Umbilical cord (tissue), 2 donors: ENCODE measurements around the gene TBX3. TPM values are rescaled to one million over a fixed set of nuclear protein-coding genes. Genes with fewer than 3 reads are reported as not detected.
A peak's percentile ranks its signal among the peaks of the same experiment; 100 is the strongest.

Experiments used
- DNase-seq: peaks from one replicate; pipeline ENCODE4 v3.0.0-alpha.2; 2015; ENCODE audit warnings: low spot score
- total RNA-seq: library from RNA; depleted of rRNA; stranded (reverse); fragments of >200 nt; gene quantifications from one replicate; pipeline ENCODE4 v1.2.3, GENCODE V29; 2014; ENCODE audit warnings: low replicate concordance; ENCODE audit not compliant: insufficient read depth

The TBX3 gene
- total RNA-seq, 1 donor from 2014 or later, result 8.2 TPM

DNA sequence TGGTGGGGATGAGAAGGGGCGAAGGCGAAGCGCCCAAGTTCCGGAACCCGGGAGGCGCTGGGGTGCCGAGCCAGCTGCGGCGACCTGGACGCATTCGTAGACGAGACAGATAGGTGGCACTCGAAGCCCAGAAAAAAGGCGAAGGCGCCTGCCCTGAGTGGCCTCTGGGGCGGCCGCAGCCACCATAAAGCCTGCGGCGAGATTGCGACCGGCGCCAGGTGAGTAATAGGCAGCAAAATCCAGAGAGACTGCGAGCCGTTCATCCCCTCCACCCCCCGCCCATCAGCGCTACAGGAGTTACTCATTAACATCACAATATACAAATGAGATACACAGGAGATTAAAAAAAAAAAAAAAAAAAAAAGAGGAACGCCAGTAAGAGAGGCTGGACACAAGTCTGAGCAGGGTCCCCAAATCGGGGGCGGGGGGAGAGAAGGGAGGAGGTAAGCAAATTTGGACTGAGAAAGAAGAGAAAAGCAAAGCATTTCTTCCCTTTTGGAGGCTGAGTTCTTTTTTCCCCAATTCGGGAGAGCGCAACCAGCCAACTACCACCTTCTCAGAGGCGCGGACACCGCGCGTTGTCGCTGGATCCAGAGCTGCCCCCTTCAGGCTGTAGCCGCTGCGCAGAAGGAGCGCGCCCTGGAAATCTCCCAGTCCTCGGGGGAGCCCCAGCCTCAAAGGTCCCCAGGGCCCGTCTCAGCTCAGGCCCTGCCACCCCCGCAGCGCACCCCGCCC is 15.7 kb downstream of the TBX3 start:
- DNase-seq, result peak; percentile 82

DNA sequence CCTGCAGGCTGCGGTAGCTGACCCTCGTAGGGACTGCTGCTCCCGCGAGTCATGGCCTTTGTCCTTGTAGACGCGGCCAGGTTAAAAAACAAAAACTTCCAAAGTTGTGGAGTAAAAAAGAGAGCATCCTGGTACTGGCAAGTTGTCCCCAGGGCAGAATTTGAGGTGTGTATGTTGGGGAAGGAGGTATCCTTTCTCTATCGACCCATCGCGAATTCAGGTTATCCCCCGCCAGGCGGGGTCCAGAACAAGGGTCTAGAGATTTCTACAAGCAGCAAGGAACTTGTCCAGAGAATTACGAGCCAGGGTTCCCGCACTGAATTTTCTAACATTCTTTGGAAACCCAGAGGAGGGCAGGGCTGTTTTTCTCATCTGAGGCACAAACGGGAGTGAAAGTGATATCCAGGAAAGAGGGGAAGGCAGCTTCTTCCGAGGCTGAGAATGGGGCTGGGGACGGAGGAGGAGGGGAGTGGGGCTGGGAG is 16.3 kb downstream of the TBX3 start:
- DNase-seq, result no peak

DNA sequence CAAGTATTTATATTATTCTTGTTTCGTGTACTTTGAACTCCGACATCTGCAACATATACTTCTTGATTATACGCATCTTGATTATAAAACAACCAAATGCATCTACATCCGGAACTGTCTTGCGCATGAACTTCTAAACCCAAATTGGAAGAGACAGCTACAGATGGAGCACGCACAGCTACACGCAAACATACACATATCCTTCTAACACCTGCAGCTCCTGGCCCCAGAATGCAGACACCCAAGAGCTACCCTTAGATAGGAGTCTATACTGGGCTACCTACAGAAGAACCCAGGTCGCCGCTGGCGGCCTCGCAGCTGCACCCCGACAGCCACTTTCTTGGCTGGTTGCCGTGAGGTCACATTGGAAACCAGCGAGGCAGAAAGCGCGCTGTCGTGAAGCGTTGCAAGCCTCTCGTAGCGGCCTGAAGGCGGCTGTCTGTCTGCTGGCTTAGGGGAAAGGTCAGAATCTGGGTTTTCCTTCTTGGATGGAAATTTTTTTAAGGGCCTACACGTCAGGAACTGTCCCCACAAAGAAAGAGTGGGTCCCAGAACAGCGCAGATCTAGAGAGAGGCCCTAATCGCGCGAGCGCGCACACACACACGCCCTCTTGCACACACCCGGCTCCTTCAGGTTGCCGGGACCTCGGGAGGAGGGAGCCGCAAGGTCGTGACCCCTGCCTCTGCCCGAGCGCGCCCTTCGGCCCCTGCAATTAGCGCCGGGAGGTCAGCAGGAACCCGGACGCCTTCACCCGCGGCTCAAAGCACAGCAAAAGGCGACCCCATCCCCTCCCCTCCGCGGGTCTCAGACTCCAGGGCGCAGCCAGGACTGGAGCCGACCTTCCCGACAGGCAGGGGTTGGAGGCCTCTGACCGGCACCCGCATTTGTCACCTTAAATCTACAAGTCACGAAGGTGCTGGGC is 17.0 kb downstream of the TBX3 start:
- DNase-seq, result no peak

DNA sequence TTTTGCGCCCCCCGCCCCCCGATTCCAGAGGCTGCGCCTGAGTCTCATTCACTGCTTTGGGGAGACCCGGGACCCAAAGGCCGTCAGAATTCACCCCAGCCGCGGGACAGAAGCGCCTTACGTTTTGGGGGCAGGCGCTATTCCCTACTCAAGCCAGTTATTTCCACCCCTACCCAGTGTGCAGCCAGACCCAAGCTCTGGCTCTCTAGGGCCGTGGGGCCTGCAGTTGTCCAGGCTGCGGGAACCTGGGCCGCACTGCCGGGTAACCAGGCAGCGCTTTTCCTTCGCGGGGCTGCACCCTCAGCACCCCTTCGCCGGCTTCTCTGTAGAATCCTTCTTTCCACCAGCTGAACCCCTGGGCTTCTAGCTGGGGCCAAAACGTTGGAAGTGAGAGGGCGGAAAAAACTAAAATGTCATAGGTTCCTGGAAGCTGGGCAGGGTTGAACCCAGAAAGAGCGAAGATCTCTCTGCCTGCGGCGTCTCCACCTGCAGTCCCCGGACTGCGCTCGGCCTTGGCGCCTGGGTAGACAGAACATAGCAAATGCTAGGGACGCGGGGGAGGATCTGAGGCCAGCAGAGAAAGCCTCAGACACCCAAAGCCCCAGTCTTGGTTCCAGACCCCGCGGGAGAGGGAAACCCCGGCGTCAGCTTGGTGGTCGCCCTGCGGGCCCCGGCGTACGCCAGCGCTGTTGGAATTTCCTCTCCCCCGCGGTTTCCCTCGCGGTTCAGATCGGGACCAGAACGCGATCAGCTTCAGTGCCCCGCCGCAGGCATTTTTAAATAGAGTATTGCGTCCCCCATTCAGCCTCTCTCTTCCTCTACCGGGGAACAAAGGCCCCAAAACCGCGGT is 18.3 kb downstream of the TBX3 start:
- no peak for DNase-seq

DNA sequence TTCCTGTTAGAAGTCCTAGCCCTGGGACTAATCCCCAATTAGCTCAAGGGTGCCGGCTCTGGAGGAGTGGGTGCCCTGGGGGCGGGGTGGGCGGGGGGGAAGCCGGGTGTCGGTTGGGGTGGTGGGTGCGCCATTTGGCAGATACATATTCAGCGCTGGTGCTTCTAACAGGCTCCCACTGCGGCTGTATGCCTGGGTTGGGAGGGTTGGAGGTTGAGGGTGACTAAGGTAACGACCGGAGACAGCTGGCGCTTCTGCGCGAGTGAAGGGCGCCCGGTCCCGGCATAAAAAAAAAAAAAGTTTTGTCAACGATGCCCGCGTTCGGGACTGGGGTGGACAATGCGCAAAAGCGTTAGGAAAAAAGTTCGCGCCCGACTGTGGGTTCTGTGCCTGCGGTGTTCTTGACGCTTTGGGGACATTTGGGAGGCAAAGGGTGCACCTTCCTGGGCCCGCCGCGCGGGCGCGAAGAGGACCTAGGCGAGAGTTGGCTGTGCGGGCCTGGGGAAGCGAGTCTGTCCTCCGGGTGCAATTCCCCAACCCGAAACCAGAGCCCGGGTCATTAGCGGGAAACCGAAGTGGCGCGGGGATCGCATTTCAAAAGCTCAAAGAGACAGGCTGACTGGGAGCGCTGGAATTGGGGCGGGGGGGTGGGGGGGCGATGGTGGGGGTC is 19.2 kb downstream of the TBX3 start:
- DNase-seq, result no peak

DNA sequence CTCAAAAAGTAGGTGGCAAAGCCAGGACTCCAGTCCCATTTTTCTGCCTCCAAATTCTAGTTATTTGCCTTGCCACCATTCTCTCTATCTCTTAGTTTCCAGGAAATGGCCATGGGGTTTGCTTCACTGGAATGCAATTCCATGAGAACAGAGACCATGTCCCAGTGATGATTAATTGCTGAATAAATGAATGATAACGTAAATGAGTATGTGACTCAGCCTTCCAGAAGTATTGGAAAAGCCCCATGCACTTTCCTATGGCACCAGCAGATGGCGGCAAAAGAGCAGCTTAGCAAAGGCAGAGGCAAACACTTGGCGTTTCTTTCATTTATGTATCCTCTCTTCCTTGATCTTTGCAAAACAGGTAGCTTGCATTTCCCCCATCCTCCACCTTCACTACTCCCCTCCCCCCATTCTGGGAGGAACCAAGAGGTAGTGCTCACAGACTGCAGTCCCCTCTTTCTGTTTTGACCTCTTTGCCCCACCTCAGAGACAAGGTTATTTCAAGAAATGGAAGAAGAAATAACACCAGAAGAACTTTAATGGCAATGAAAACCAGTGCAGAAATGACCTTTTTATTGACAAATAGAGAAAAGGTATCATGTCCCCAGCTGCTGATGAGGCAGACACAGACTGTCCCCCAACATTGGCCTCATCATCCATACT is 21.3 kb downstream of the TBX3 start:
- DNase-seq, result peak; percentile 79

DNA sequence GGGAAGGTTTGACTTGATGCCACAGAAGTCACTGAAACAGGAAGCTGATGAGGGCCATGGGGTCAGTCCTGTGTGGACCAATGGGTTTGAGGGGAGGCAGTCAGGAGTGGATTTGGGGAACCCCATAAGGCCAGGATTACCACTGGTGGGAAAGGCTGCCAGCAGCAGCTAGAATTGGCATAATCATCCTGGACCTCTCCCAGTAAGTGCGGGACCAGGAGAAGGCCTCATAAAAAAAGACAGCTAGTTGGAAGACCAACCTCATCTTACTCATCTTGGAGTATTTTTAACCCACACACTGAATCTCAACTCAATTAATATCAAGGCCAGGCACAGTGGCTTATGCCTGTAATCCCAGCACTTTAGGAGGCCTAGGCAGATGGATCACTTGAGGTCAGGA is 22.7 kb downstream of the TBX3 start:
- no peak for DNase-seq

DNA sequence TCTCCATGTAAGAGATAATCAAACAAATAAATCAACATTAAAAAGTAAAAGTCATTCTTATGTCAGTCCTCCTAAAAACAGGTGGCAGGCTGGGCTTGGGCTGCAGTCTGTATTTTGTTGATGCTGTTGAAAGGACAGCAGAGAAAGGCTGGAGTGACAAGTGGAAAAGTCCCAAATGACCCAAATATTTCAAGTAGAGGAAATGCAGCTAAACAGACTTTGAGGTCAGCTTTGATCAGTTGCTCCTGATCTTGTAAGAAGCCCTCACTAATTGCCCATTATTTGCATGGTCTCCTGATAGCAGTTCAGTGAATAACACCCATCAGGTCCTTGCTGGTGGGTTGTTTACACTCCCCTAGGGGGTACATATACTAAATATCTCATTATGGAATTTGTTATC is 24.9 kb downstream of the TBX3 start:
- no peak for DNase-seq

DNA sequence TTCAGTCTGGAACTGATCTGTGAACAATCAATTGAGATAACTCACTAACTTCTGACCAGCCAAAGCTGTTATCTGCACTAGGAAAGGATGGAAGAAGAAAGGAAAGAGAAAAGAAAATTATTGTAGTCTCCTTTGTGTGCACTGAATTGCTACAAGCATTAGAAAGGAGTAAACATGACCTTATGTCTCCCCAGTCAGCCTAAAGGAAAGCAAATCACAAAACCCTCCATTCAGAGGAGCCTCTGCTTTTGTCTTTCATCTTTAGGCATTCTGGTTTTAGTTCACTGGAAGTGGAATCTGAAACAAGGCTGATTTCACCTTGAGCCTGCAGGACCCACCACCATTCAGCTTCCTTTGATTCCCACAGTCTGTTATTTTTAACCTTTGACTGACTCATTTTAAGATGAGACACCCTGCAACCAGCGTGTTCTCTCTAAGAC is 26.0 kb downstream of the TBX3 start:
- DNase-seq, result no peak

DNA sequence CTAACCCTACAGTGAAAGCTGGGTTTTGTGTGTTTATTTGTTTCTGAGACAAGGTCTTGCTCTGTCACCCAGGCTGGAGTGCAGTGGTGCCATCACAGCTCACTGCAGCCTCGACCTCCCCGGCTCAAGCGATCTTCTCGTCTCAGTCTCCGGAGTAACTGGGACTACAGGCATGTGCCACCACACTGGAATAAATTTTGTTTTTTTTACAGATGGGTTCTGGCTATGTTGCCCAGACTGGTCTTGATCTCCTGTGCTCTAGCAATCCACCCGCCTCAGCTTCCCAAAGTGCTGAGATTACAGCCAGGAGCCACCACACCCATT is 26.4 kb downstream of the TBX3 start:
- DNase-seq, result no peak

DNA sequence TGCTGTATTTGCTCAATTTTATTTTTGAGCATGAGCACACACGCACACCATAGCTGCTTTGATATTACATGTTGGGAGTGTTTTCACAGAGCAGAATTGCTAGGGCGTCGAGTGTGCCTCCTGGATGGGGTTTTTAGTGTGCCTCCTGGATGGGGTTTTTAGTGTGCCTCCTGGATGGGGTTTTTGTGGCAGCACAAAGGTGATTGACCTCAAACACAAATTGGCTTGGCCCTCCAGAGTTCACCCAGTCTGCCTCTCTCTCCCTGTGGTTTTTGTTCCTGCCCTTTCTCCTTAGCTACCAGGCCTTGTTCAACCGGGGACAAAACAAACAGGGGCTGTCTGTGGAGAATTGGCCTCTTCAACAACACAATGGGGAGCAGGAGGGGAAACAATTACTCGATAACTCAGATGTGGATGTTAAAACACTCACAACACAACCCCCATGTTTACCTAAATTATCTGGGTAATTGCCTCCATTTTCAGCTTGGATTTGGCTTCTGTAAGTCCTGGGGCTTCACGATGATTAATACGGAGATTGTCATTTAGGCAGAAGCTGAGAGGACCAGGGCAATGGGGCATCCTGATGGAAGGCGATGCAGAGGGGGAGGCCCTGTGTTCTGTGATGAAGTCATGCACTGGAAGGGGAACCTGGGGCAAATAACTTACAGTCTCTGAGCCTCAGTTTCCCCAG is 26.9 kb downstream of the TBX3 start:
- no peak for DNase-seq

DNA sequence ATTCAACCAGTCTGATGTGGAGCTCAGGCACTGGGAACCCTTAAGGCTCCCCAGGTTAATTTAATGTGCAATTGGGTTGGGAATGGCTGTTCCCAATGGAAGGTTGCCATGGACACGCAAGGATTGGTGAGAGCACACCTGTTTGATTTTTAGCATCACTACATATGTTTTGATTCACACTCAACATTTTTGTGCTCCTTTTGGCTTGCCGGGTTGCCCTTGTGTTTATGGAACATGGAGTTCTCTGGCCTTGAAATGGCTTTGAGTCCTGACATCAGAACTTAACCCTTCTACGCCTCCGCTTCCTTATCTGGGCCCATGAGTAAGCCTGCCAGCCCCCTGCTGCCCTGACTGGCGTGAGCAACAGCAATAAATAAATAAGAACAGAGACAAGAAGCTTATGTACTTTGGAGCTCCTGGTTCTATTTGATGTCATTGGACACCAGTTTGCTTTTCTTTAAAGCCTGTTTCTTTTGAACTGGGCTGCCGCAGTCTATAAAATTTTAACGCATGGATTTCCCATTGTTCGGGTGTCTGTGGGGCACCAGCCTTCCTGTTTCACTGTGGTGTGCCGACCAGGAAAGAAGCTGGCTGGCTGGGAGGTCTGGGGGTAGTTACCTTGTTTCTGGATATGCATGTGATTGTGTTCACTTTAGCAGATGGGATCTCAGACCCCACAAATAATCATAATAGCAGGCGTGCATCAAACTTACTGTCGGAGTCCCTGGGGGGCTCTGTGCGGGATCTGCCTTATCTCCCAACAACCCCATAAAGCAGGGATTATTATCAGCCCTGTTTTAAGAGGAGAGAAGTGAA is 27.8 kb downstream of the TBX3 start:
- DNase-seq, result peak; percentile 90

DNA sequence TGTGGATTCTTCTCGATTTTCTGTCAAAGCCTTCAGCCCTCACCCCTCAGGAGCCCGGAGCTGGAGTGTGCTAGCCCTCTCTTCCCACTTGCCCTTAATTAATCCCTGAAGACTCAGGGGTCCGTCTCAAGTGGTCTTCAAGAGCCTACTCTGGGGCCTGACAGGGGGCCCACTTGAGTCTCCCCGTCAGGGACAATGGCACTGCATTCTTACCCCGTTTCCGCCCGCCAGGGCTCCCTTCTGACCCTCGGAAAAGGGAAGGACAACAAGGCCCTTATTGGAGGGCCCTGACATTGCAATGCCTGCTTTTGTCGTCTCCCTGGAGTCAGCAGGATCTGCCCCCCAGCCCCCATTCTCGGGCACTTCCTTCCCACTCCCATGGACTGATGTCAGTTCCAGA is 34.4 kb downstream of the TBX3 start:
- no peak for DNase-seq

DNA sequence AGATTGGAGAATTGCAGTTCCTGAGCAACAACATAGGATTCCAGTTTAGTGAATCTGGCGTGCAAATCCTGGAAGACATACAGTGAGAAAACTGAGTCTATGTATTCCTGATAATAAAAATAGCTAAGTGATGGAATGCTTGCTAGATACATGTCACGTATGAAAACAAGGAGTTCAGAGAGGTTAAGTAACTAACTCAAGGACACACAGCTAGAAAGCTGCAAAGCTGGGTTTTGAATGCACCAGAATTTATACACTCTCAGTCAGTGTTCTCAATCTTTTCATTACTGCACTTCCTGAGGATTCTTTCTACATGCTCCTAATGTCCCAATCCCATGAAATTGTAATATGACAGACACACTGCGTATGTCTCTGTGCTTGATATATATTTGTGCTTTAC is 35.3 kb downstream of the TBX3 start:
- no peak for DNase-seq

DNA sequence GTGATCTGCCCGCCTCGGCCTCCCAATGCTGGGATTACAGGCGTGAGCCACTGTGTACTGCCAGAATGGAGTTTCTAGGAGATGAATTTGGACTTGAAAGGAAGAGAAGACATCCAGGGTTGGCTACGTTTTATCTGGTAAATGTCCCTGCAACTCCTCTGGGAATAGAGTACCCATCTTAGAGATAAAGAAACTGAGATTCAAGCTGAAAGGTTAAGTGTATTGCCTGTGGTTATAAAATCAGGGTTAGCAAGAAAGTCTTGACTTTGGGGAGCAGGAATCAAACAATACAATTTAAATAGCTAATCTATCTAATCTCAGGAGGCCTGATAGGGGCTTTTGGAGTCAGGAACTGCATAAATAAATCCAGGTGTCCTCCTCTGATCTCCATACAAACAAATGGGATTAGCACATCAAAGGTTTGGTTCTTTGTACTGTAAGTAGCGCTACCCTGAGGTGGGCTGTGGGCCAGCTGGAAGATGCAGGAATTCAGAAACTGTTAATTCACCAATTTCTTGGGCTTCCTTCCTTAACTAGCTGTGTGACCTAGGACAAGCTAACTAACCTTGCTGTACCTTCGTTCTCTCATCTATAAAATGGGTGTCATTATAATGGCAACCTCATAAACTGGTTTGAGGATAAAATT is 45.1 kb downstream of the TBX3 start:
- DNase-seq, result no peak

DNA sequence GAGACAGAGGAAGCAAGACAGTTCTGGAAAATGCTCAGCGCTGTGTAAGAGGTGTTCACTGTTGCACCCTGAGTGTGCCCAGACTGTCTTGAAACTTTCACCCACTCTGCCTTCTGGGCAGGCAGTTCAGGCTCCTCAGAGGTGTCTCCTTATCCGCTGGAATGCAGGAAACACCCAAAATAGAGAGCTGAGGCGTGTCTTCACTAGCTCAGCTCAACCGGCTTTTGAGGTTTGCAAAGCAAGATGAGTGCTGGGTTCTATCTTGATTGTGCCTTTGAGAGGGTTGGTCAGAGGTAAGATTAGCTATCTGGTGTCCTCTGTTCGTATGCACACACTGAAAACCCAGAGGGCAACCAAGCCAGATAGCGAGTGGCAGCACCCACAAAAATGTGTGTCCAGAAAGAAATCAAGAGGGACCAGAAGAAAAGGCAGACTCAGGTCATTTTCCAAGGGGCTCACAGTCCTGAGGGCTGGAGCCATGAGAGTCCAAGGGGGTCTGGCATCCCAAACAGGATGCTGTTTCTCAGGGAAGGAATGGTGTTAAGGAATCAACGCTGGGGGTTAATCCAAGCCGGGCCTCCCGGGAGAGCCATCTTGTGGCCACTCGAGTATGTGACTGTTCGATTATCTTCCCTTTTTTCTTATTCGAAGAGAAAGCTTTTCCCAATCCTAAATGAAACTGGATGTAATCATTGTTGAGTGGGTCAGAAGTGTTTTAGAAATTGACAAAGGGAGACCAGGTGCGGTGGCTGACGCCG is 47.1 kb downstream of the TBX3 start:
- DNase-seq, result peak; percentile 57

DNA sequence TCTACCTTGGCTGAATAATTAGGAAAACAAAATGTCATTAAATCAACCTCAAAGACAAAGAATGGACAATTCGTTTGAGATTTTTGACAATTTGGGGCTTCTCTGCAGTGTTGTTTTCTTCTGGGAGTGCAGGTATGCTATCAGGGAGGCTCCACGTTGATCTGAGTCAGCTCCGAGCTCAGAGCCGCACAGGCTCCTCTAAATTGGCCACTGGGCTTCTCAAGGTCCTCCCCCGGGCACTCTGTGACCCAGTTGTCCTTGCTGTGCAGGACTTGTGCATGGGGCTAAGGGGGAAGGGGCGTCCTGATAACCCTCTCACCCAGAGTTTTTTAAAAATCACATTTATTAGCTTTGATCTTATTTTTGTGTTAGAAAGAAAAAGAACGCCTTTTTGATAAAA is 52.7 kb downstream of the TBX3 start:
- DNase-seq, result no peak

DNA sequence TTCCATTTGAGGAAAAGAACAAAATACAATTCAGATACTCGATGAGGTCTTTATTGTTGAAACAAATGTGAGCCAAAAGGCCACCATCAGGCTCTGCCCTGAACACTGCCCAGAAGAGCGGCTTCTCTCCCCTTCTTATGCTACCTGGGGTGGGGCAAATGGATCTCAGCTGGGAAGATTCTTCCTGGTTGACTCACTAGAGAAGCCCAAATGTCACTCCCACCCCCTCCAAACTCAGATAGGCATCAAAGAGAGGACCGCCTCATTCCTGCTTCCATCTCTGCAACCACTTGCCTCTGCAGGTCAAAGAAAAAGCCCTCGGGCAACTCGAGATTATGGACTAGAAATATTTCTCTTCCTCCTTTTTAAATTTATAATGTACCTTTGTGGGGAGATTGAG is 55.8 kb downstream of the TBX3 start:
- DNase-seq, result no peak
